HL-60 (cell line): ENCODE results near the gene AFAP1.

Source experiments
- GABPA ChIP-seq: IDR thresholded peaks from 2 replicates; pipeline ENCODE4 v1.6.1; 2012; ENCODE audit warnings: low read depth
- POLR2AphosphoS5 ChIP-seq: IDR thresholded peaks from 2 replicates; pipeline ENCODE4 v1.6.1; 2012; ENCODE audit warnings: low read depth
- TF ChIP-seq, protein P1 (sequence below): IDR thresholded peaks from one replicate; pipeline ENCODE4 v1.5.1; 2011; ENCODE audit warnings: low read length, control low read depth, inconsistent platforms; ENCODE audit not compliant: insufficient read depth
- TF ChIP-seq, protein P2 (sequence below): IDR thresholded peaks from 2 replicates; pipeline ENCODE4 v1.6.1; 2012; ENCODE audit warnings: low read depth; ENCODE audit not compliant: insufficient replicate concordance

DNA sequence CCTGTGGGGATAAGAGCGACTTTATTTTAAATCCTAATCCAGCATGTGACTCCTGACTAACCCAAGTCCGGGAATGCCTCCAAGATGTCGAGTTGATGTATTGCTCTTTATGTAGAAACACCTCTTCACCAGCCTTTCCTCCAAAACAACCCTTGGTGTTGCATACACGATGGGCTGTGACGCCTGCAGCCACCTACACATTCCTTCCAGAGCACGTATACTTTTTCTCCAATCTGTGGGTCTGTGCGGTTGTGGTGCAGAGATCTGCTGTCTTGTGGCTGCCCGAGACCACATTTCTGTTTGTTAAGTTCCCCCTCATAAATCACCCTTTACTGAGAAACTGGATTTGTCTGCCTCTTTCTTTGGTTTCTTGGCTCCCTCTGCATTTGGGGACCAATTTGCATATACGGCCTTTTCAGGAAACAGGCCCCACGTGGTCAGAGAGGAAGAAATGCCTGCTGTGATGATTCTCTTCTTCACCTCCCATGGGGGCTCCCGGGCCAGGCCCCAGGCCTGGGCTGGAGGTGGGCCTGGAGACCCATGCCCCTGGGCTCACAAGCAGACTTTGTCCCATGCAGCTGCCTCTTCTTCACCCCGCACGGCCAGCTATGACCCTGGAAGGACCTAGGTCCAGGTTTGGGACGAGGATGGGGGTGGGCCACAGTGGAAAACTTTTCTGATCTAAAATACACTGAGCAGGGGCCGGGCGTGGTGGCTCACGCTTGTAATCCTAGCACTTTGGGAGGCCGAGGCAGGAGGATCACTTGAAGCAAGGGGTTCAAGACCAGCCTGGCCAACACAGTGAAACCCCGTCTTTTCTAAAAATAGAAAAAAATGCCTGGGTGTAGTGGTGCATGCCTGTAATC is 21.4 kb upstream of the AFAP1 start:
- TF ChIP-seq GABPA (no peak), POLR2AphosphoS5 (no peak)
- TF ChIP-seq, protein P1, sequence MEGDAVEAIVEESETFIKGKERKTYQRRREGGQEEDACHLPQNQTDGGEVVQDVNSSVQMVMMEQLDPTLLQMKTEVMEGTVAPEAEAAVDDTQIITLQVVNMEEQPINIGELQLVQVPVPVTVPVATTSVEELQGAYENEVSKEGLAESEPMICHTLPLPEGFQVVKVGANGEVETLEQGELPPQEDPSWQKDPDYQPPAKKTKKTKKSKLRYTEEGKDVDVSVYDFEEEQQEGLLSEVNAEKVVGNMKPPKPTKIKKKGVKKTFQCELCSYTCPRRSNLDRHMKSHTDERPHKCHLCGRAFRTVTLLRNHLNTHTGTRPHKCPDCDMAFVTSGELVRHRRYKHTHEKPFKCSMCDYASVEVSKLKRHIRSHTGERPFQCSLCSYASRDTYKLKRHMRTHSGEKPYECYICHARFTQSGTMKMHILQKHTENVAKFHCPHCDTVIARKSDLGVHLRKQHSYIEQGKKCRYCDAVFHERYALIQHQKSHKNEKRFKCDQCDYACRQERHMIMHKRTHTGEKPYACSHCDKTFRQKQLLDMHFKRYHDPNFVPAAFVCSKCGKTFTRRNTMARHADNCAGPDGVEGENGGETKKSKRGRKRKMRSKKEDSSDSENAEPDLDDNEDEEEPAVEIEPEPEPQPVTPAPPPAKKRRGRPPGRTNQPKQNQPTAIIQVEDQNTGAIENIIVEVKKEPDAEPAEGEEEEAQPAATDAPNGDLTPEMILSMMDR: no peak
- TF ChIP-seq, protein P2, sequence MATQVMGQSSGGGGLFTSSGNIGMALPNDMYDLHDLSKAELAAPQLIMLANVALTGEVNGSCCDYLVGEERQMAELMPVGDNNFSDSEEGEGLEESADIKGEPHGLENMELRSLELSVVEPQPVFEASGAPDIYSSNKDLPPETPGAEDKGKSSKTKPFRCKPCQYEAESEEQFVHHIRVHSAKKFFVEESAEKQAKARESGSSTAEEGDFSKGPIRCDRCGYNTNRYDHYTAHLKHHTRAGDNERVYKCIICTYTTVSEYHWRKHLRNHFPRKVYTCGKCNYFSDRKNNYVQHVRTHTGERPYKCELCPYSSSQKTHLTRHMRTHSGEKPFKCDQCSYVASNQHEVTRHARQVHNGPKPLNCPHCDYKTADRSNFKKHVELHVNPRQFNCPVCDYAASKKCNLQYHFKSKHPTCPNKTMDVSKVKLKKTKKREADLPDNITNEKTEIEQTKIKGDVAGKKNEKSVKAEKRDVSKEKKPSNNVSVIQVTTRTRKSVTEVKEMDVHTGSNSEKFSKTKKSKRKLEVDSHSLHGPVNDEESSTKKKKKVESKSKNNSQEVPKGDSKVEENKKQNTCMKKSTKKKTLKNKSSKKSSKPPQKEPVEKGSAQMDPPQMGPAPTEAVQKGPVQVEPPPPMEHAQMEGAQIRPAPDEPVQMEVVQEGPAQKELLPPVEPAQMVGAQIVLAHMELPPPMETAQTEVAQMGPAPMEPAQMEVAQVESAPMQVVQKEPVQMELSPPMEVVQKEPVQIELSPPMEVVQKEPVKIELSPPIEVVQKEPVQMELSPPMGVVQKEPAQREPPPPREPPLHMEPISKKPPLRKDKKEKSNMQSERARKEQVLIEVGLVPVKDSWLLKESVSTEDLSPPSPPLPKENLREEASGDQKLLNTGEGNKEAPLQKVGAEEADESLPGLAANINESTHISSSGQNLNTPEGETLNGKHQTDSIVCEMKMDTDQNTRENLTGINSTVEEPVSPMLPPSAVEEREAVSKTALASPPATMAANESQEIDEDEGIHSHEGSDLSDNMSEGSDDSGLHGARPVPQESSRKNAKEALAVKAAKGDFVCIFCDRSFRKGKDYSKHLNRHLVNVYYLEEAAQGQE: no peak
